GM23338 (cell line): Measurements from ENCODE around the gene VAV3. TPM values are rescaled to one million over a fixed set of nuclear protein-coding genes. Genes with fewer than 3 reads are reported as not detected.

Experiments
- ATAC-seq: fragments of 200-7000 bp; cut with Tn5 transposase; 3 replicates; pipeline ENCODE4 v1.9.1; 2020
- DNase-seq: peaks from one replicate; pipeline ENCODE4 v3.0.0-alpha.2; 2015; ENCODE audit warnings: low spot score
- H2AFZ ChIP-seq: fragments of 200-600 bp; sonication (generic); 2 replicates; pipeline ENCODE4 v1.8.0; 2016; ENCODE audit warnings: antibody characterized with exemption, mild to moderate bottlenecking, moderate library complexity
- H3F3A ChIP-seq: fragments of 200-600 bp; sonication (generic); replicated peaks from 2 replicates; pipeline ENCODE4 v1.8.0; 2017; ENCODE audit warnings: antibody characterized with exemption, mixed run types, low read depth
- H3K27ac ChIP-seq: fragments of 200-600 bp; sonication (generic); 2 replicates; pipeline ENCODE4 v1.6.1; 2016; ENCODE audit warnings: low read depth
- H3K27me3 ChIP-seq: fragments of 200-600 bp; sonication (generic); 2 replicates; pipeline ENCODE4 v1.8.0; 2016; ENCODE audit warnings: mild to moderate bottlenecking, mixed run types, moderate library complexity; ENCODE audit not compliant: insufficient read depth
- H3K36me3 ChIP-seq: fragments of 200-600 bp; sonication (generic); 2 replicates; pipeline ENCODE4 v1.8.0; 2016; ENCODE audit warnings: mild to moderate bottlenecking; ENCODE audit not compliant: insufficient read depth
- H3K4me1 ChIP-seq: fragments of 200-600 bp; sonication (generic); 2 replicates; pipeline ENCODE4 v1.8.0; 2016; ENCODE audit warnings: mild to moderate bottlenecking, moderate library complexity; ENCODE audit not compliant: insufficient read depth
- H3K4me2 ChIP-seq: fragments of 200-600 bp; sonication (generic); 2 replicates; pipeline ENCODE4 v1.7.1; 2017; ENCODE audit warnings: mixed run types
- H3K4me3 ChIP-seq: fragments of 200-600 bp; sonication (generic); 2 replicates; pipeline ENCODE4 v1.6.1; 2016; ENCODE audit warnings: mixed run types
- H3K79me2 ChIP-seq: fragments of 200-600 bp; sonication (generic); replicated peaks from 2 replicates; pipeline ENCODE4 v1.8.0; 2017; ENCODE audit warnings: mild to moderate bottlenecking; ENCODE audit not compliant: insufficient read depth
- H3K9me2 ChIP-seq: fragments of 200-600 bp; sonication (generic); 2 replicates; pipeline ENCODE4 v1.8.0; 2017; ENCODE audit not compliant: insufficient read depth
- H4K20me1 ChIP-seq: fragments of 200-600 bp; sonication (generic); replicated peaks from 2 replicates; pipeline ENCODE4 v1.8.0; 2017; ENCODE audit warnings: mild to moderate bottlenecking; ENCODE audit not compliant: insufficient read depth
- H3K27ac Mint-ChIP-seq: 2 replicates; pipeline ENCODE4 v1.8.0; 2020; ENCODE audit warnings: inconsistent platforms, mild to moderate bottlenecking, moderate library complexity, mixed read lengths
- H3K27me3 Mint-ChIP-seq: 3 replicates; pipeline ENCODE4 v1.8.0; 2022; ENCODE audit warnings: low read depth, mild to moderate bottlenecking, moderate library complexity, mixed read lengths, inconsistent platforms; ENCODE audit not compliant: insufficient read depth, poor library complexity
- H3K36me3 Mint-ChIP-seq: 3 replicates; pipeline ENCODE4 v1.8.0; 2021; ENCODE audit warnings: low read depth, mild to moderate bottlenecking, inconsistent platforms, moderate library complexity, mixed read lengths
- H3K4me1 Mint-ChIP-seq: 3 replicates; pipeline ENCODE4 v1.8.0; 2020; ENCODE audit warnings: mild to moderate bottlenecking, inconsistent platforms, mixed read lengths
- H3K4me3 Mint-ChIP-seq: 3 replicates; pipeline ENCODE4 v1.8.0; 2021; ENCODE audit warnings: moderate library complexity, mild to moderate bottlenecking, inconsistent platforms, mixed read lengths
- H3K9me3 Mint-ChIP-seq: 3 replicates; pipeline ENCODE4 v1.8.0; 2020; ENCODE audit warnings: moderate library complexity, mild to moderate bottlenecking, inconsistent platforms, mixed read lengths
- CREB1 ChIP-seq: fragments of 250-450 bp; sonication (Bioruptor Pico); IDR thresholded peaks from 2 replicates; pipeline ENCODE4 v1.5.0; 2020; ENCODE audit warnings: low read depth, mild to moderate bottlenecking, moderate library complexity
- ETS1 ChIP-seq: IDR thresholded peaks from 2 replicates; pipeline ENCODE4 v1.6.1; 2016; ENCODE audit warnings: antibody characterized with exemption
- EZH2 ChIP-seq: fragments of 200-600 bp; sonication (generic); IDR thresholded peaks from one replicate; pipeline ENCODE4 v1.8.0; 2017; ENCODE audit warnings: antibody characterized with exemption, mild to moderate bottlenecking, low read depth; ENCODE audit not compliant: unreplicated experiment
- EZH2phosphoT487 ChIP-seq: fragments of 200-600 bp; sonication (generic); IDR thresholded peaks from one replicate; pipeline ENCODE4 v1.8.1; 2018; ENCODE audit warnings: antibody characterized with exemption; ENCODE audit not compliant: unreplicated experiment
- JUNB ChIP-seq: IDR thresholded peaks from one replicate; pipeline ENCODE4 v1.6.1; 2016; ENCODE audit warnings: antibody characterized with exemption; ENCODE audit not compliant: unreplicated experiment
- NANOG ChIP-seq: IDR thresholded peaks from 2 replicates; pipeline ENCODE4 v1.6.1; 2016; ENCODE audit warnings: antibody characterized with exemption, borderline replicate concordance
- POLR2AphosphoS5 ChIP-seq: IDR thresholded peaks from 2 replicates; pipeline ENCODE4 v1.6.1; 2016; ENCODE audit warnings: antibody characterized with exemption, low read depth
- REST ChIP-seq: IDR thresholded peaks from one replicate; pipeline ENCODE4 v1.6.1; 2018; ENCODE audit warnings: antibody characterized with exemption; ENCODE audit not compliant: unreplicated experiment
- STAT1 ChIP-seq: IDR thresholded peaks from one replicate; pipeline ENCODE4 v1.6.1; 2016; ENCODE audit warnings: antibody characterized with exemption; ENCODE audit not compliant: unreplicated experiment
- ZNF114 ChIP-seq: fragments of 250-450 bp; sonication (Bioruptor Pico); IDR thresholded peaks from 2 replicates; pipeline ENCODE4 v1.5.0; 2020; ENCODE audit warnings: mild to moderate bottlenecking, moderate library complexity
- ZNF331 ChIP-seq: fragments of 250-450 bp; sonication (Bioruptor Pico); IDR thresholded peaks from 2 replicates; pipeline ENCODE4 v1.5.0; 2020; ENCODE audit warnings: low read depth, mild to moderate bottlenecking, moderate library complexity
- polyA plus RNA-seq: library from polyadenylated mRNA; unstranded; fragments of >200 nt; fragmentation: Nextera tagmentation; extraction: Ambion mirVana; gene quantifications from 2 replicates; pipeline ENCODE4 v1.2.1, GENCODE V29; 2016
- total RNA-seq: library from RNA; depleted of rRNA; stranded (reverse); fragments of >200 nt; shearing (Covaris generic); gene quantifications from 2 replicates; pipeline ENCODE4 v1.2.3, GENCODE V29; 2014
- TF ChIP-seq, protein P1 (sequence below): fragments of 250-450 bp; sonication (Bioruptor Pico); IDR thresholded peaks from 2 replicates; pipeline ENCODE4 v1.5.0; 2020; ENCODE audit warnings: mild to moderate bottlenecking, moderate library complexity
- TF ChIP-seq, protein P2 (sequence below), 2 experiments: fragments of 200-600 bp in 1 of 2; sonication (generic) in 1 of 2; conservative IDR thresholded peaks; 2 replicates each; pipeline versions ENCODE4 v1.5.1 to v1.6.1; 2016 to 2017; ENCODE audit warnings: antibody characterized with exemption in 2 of 2, low read depth in 2 of 2, mild to moderate bottlenecking in 2 of 2, moderate library complexity in 1 of 2

The VAV3 gene
- total and polyA plus RNA-seq, 2 experiments from 2014 or later = 3.0 to 11.3 TPM

DNA sequence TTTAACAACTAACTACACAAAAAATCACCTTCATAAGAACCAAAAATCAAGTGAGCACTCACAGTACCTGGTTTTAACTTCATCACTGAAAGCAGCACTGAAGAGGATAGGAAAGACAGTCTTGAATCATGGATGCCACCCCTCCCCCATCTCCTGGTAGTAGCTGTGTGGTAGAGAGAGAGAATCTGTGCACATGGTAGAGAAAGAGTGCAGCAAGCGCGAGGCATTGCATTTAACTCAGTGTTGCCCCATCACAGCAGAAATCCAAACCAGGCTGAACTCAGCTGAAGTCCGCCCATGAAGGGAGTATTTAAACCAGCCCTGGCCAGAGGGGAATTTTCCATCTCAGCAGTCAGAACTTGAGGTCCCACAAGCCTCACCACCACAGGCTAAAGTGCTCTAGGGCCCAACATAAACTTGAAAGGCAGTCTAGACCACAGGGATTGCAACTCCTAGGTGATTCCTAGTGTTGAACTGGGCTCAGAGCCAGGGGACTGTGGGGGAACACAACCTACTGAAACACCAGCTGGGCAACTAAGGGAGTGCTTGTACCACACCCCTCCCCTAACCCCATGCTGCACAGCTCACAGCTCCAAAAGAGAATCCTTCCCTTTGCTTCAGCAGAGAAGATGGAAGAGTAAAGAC, 38.4 kb downstream of the VAV3 start (continued):
- TF ChIP-seq, protein P1, sequence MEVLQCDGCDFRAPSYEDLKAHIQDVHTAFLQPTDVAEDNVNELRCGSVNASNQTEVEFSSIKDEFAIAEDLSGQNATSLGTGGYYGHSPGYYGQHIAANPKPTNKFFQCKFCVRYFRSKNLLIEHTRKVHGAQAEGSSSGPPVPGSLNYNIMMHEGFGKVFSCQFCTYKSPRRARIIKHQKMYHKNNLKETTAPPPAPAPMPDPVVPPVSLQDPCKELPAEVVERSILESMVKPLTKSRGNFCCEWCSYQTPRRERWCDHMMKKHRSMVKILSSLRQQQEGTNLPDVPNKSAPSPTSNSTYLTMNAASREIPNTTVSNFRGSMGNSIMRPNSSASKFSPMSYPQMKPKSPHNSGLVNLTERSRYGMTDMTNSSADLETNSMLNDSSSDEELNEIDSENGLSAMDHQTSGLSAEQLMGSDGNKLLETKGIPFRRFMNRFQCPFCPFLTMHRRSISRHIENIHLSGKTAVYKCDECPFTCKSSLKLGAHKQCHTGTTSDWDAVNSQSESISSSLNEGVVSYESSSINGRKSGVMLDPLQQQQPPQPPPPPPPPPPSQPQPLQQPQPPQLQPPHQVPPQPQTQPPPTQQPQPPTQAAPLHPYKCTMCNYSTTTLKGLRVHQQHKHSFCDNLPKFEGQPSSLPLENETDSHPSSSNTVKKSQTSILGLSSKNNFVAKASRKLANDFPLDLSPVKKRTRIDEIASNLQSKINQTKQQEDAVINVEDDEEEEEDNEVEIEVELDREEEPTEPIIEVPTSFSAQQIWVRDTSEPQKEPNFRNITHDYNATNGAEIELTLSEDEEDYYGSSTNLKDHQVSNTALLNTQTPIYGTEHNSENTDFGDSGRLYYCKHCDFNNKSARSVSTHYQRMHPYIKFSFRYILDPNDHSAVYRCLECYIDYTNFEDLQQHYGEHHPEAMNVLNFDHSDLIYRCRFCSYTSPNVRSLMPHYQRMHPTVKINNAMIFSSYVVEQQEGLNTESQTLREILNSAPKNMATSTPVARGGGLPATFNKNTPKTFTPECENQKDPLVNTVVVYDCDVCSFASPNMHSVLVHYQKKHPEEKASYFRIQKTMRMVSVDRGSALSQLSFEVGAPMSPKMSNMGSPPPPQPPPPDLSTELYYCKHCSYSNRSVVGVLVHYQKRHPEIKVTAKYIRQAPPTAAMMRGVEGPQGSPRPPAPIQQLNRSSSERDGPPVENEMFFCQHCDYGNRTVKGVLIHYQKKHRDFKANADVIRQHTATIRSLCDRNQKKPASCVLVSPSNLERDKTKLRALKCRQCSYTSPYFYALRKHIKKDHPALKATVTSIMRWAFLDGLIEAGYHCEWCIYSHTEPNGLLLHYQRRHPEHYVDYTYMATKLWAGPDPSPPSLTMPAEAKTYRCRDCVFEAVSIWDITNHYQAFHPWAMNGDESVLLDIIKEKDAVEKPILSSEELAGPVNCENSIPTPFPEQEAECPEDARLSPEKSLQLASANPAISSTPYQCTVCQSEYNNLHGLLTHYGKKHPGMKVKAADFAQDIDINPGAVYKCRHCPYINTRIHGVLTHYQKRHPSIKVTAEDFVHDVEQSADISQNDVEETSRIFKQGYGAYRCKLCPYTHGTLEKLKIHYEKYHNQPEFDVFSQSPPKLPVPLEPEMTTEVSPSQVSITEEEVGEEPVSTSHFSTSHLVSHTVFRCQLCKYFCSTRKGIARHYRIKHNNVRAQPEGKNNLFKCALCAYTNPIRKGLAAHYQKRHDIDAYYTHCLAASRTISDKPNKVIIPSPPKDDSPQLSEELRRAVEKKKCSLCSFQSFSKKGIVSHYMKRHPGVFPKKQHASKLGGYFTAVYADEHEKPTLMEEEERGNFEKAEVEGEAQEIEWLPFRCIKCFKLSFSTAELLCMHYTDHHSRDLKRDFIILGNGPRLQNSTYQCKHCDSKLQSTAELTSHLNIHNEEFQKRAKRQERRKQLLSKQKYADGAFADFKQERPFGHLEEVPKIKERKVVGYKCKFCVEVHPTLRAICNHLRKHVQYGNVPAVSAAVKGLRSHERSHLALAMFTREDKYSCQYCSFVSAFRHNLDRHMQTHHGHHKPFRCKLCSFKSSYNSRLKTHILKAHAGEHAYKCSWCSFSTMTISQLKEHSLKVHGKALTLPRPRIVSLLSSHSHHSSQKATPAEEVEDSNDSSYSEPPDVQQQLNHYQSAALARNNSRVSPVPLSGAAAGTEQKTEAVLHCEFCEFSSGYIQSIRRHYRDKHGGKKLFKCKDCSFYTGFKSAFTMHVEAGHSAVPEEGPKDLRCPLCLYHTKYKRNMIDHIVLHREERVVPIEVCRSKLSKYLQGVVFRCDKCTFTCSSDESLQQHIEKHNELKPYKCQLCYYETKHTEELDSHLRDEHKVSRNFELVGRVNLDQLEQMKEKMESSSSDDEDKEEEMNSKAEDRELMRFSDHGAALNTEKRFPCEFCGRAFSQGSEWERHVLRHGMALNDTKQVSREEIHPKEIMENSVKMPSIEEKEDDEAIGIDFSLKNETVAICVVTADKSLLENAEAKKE (CRISPR knock-in tag) = no peak

DNA sequence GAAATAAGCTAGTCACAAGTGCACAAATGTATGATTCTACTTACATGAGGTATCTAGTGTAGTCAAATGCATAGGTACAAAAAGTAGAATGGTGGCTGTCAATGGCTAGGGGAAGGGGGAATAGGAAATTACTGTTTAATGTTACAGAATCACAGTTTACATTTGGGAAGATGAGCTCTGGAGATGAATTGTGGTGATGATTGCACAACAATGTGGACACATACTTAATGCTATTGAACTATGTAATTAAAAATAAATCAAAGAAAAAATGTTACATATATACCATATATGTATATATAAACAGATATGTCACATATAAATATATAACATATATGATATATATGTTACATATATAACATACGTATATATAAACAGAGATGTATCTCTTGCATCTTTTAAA, 39.4 kb downstream of the VAV3 start:
- ATAC-seq = no peak
- no peak overlapping the region for H3K4me3 ChIP-seq
- H3K27me3 Mint-ChIP-seq = no peaks in the 10 kb centered on the region
- no peaks in the 10 kb centered on the region for H3F3A ChIP-seq
- no peak overlapping the region for H2AFZ ChIP-seq
- no peaks in the 10 kb centered on the region for H3K36me3 ChIP-seq
- no peaks in the 10 kb centered on the region; the same call in 1 of the 2 replicates for H3K9me2 ChIP-seq
- no peak overlapping the region for H3K27ac Mint-ChIP-seq
- DNase-seq = no peak
- H4K20me1 ChIP-seq = no peaks in the 10 kb centered on the region
- H3K4me3 Mint-ChIP-seq = no peak overlapping the region
- peaks cover 8% of the 10 kb centered on the region; the same call in 1 of the 2 replicates for H3K4me1 ChIP-seq
- no peak overlapping the region for H3K27ac ChIP-seq
- H3K36me3 Mint-ChIP-seq = no peaks in the 10 kb centered on the region
- no peak overlapping the region for H3K4me2 ChIP-seq
- no peaks in the 10 kb centered on the region for H3K27me3 ChIP-seq
- TF ChIP-seq NANOG (no peak), STAT1 (no peak), REST (no peak), POLR2AphosphoS5 (no peak), ETS1 (no peak), CREB1 (CRISPR knock-in tag) (no peak), EZH2phosphoT487 (no peak), ZNF114 (CRISPR knock-in tag) (no peak), JUNB (no peak), ZNF331 (CRISPR knock-in tag) (no peak), EZH2 (no peak)
- TF ChIP-seq, protein P2, sequence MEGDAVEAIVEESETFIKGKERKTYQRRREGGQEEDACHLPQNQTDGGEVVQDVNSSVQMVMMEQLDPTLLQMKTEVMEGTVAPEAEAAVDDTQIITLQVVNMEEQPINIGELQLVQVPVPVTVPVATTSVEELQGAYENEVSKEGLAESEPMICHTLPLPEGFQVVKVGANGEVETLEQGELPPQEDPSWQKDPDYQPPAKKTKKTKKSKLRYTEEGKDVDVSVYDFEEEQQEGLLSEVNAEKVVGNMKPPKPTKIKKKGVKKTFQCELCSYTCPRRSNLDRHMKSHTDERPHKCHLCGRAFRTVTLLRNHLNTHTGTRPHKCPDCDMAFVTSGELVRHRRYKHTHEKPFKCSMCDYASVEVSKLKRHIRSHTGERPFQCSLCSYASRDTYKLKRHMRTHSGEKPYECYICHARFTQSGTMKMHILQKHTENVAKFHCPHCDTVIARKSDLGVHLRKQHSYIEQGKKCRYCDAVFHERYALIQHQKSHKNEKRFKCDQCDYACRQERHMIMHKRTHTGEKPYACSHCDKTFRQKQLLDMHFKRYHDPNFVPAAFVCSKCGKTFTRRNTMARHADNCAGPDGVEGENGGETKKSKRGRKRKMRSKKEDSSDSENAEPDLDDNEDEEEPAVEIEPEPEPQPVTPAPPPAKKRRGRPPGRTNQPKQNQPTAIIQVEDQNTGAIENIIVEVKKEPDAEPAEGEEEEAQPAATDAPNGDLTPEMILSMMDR (conservative IDR thresholded peaks at IDR 0.05; ENCODE audit: low read depth in 2 of 2) = no peak
- H3K79me2 ChIP-seq = no peaks in the 10 kb centered on the region
- peaks cover 5% of the 10 kb centered on the region for H3K4me1 Mint-ChIP-seq
- H3K9me3 Mint-ChIP-seq = no peaks in the 10 kb centered on the region
